ENCODE data around the gene C1orf35. TPM values are rescaled to one million over a fixed set of nuclear protein-coding genes. Genes with fewer than 3 reads are reported as not detected.

The C1orf35 gene
- total and polyA plus RNA-seq, 4 donors: 4.0 to 7.5 (median 6.4) TPM

GRCh38 chr1:228105996-228106799 is 3.1 kb upstream of the C1orf35 start (continued):
- TF ChIP-seq REST (IDR thresholded peaks at IDR 0.05): no peak
- no peak for TF ChIP-seq FOXA2 (IDR thresholded peaks at IDR 0.05)
- no peak for TF ChIP-seq ZBTB33 (IDR thresholded peaks at IDR 0.05)

- TF ChIP-seq ATF3 (IDR thresholded peaks at IDR 0.05) (no peak), NR2F2 (IDR thresholded peaks at IDR 0.05) (no peak), HNF4A (conservative IDR thresholded peaks at IDR 0.05) (no peak), RXRA (IDR thresholded peaks at IDR 0.05) (no peak), CTCF (IDR thresholded peaks at IDR 0.05; ENCODE audit: low read depth, low read length, missing input control) (no peak), GABPA (IDR thresholded peaks at IDR 0.05 in 1 of 2, conservative IDR thresholded peaks at IDR 0.05 in 1 of 2) (no peak), RAD21 (IDR thresholded peaks at IDR 0.05) (no peak), EGR1 (IDR thresholded peaks at IDR 0.05; ENCODE audit: low read depth in 2 of 2) (no peak), JUND (IDR thresholded peaks at IDR 0.05) (no peak), MAX (IDR thresholded peaks at IDR 0.05) (no peak), HNF4G (IDR thresholded peaks at IDR 0.05) (no peak), FOXA1 (IDR thresholded peaks at IDR 0.05) (no peak)
- Histone ChIP-seq H3K36me3 (ENCODE audit: control insufficient read depth in 4 of 4, insufficient read depth in 3 of 4, low read depth in 1 of 4, low read length in 3 of 4) (peaks cover 0 to 16% (median 11%) of the 10 kb centered on the region in 4 donors), H3K27me3 (ENCODE audit: control insufficient read depth in 4 of 4, insufficient read depth in 4 of 4, low read length in 3 of 4) (no peaks in the 10 kb centered on the region), H3K9ac (ENCODE audit: low read depth in 1 of 2, low read length in 2 of 2) (no peak overlapping the region), H3K4me1 (ENCODE audit: control insufficient read depth in 4 of 4, insufficient read depth in 4 of 4, low read length in 3 of 4) (peaks cover 12 to 63% (median 42%) of the 10 kb centered on the region in 4 donors), H3K4me3 (ENCODE audit: low read depth in 1 of 3, low read length in 3 of 3) (no peak overlapping the region), H3K9me3 (ENCODE audit: control insufficient read depth in 4 of 4, low read length in 3 of 4) (no peaks in the 10 kb centered on the region), H3K27ac (ENCODE audit: low read depth in 1 of 2, low read length in 2 of 2) (peak overlapping the region in 1 of 2 donors; percentile 58)
- WGBS: 89% methylated on average over 9 of the region's 9 CpGs
- no peak for DNase-seq (ENCODE audit: low spot score)
Measured at GRCh38 chr1:228105270-228105995, 2.3 kb upstream of the C1orf35 start.

Data from liver (tissue), 9 donors.